K562 (cell line): ENCODE measurements around the gene POMT1. TPM values are rescaled to one million over a fixed set of nuclear protein-coding genes. Genes with fewer than 3 reads are reported as not detected.

Experiments used
- ATAC-seq: fragments of 200-7000 bp; cut with Tn5 transposase; 3 replicates; pipeline ENCODE4 v1.9.1; 2020; ENCODE audit warnings: moderate library complexity
- BruUV-seq: library from RNA; stranded (reverse); fragments of 400-500 nt; replicated peaks from 2 replicates; lab custom pipeline; 2021; lab: Mats Ljungman, UMichigan
- CTCF ChIA-PET: fragments of 300-600 bp; formaldehyde crosslinking; extraction: SDS; loops from one replicate; lab custom pipeline; 2021; ENCODE audit warnings: low intra/inter-chr PET ratio; lab: Yijun Ruan, JAX
- POLR2A ChIA-PET: fragments of 300-600, 350-650 bp; sonication (Branson Sonifier 250); formaldehyde crosslinking; extraction: SDS; loops from one replicate; lab custom pipeline; 2021; ENCODE audit warnings: antibody characterized with exemption, inconsistent platforms; lab: Yijun Ruan, JAX
- DNase-seq, 4 experiments: peaks; one replicate each; pipeline versions ENCODE4 v3.0.0 to v3.0.0-alpha.2; 2011 to 2018; ENCODE audit warnings: low spot score in 3 of 4, mixed read lengths in 3 of 4; ENCODE audit errors: extremely low read depth in 1 of 4
- FAIRE-seq: peaks from 2 replicates; lab custom pipeline; 2011; peaks lifted over from hg19 to GRCh38; lab: Jason Lieb, UNC
- H2AFZ ChIP-seq: 2 replicates; pipeline ENCODE4 v1.6.0; 2011; ENCODE audit warnings: low read depth, low read length, control low read depth, inconsistent platforms
- H3K27ac ChIP-seq: fragments of 200-600 bp; 3 replicates; pipeline ENCODE4 v1.8.0; 2011; ENCODE audit warnings: low read depth, mild to moderate bottlenecking, control low read depth, inconsistent platforms, low read length, moderate library complexity, mixed read lengths; ENCODE audit errors: extremely low read depth
- H3K27me3 ChIP-seq, 2 experiments: fragments of 300-600 bp in 1 of 2; 2 replicates in 1 of 2; 3 replicates in 1 of 2; pipeline versions ENCODE4 v1.6.0 to v1.8.0; 2011; ENCODE audit warnings: inconsistent platforms in 2 of 2, low read length in 2 of 2, mild to moderate bottlenecking in 1 of 2, mixed read lengths in 1 of 2, moderate library complexity in 1 of 2; ENCODE audit not compliant: control insufficient read depth in 2 of 2, insufficient read depth in 2 of 2
- H3K36me3 ChIP-seq: fragments of 300-600 bp; 3 replicates; pipeline ENCODE4 v1.8.0; 2011; ENCODE audit warnings: mild to moderate bottlenecking, low read length, inconsistent platforms; ENCODE audit not compliant: control insufficient read depth, insufficient read depth
- H3K4me1 ChIP-seq, 2 experiments: fragments of 200-600 bp in 1 of 2; replicated peaks in 1 of 2; 2 replicates in 1 of 2; 3 replicates in 1 of 2; pipeline versions ENCODE4 v1.5.1 to v1.8.0; 2011; ENCODE audit warnings: inconsistent platforms in 2 of 2, low read length in 2 of 2, mild to moderate bottlenecking in 1 of 2, mixed read lengths in 1 of 2, moderate library complexity in 1 of 2; ENCODE audit not compliant: control insufficient read depth in 2 of 2, insufficient read depth in 2 of 2
- H3K4me2 ChIP-seq: 2 replicates; pipeline ENCODE4 v1.6.1; 2011; ENCODE audit warnings: low read length, control low read depth, inconsistent platforms, mixed read lengths; ENCODE audit not compliant: insufficient read depth
- H3K4me3 ChIP-seq: fragments of 200-600 bp; sonication (generic), shearing (Covaris generic); 2 replicates; pipeline ENCODE4 v1.5.1; 2016; ENCODE audit warnings: control low read depth, inconsistent platforms
- H3K79me2 ChIP-seq: fragments of 200-600 bp; 3 replicates; pipeline ENCODE4 v1.8.0; 2011; ENCODE audit warnings: low read length, inconsistent platforms; ENCODE audit not compliant: control insufficient read depth, insufficient read depth
- H3K9ac ChIP-seq, 2 experiments: 2 replicates each; pipeline versions ENCODE4 v1.6.0 to v1.6.1; 2011; ENCODE audit warnings: low read depth in 2 of 2, low read length in 2 of 2, control low read depth in 1 of 2, inconsistent platforms in 1 of 2, mild to moderate bottlenecking in 1 of 2, mixed read lengths in 1 of 2; ENCODE audit not compliant: insufficient read depth in 1 of 2
- H3K9me1 ChIP-seq: one replicate; pipeline ENCODE4 v1.6.0; 2011; ENCODE audit warnings: inconsistent platforms, mild to moderate bottlenecking, low read length, moderate library complexity; ENCODE audit not compliant: control insufficient read depth, insufficient read depth
- H3K9me3 ChIP-seq: replicated peaks from 2 replicates; pipeline ENCODE4 v1.5.1; 2011; ENCODE audit warnings: low read depth, low read length, inconsistent platforms; ENCODE audit not compliant: control insufficient read depth, insufficient read depth
- H4K20me1 ChIP-seq: replicated peaks from 2 replicates; pipeline ENCODE4 v1.6.1; 2011; ENCODE audit warnings: low read length, inconsistent platforms, mixed read lengths; ENCODE audit not compliant: control insufficient read depth, insufficient read depth
- CREB3L1 ChIP-seq: fragments of 450-650 bp; IDR thresholded peaks from 2 replicates; pipeline ENCODE4 v1.6.1; 2014; ENCODE audit warnings: low read depth, mild to moderate bottlenecking, moderate library complexity, borderline replicate concordance
- ERF ChIP-seq: fragments of 450-650 bp; formaldehyde crosslinking; IDR thresholded peaks from 2 replicates; pipeline ENCODE4 v1.4.0; 2020; ENCODE audit warnings: mild to moderate bottlenecking, mixed read lengths
- MEIS2 ChIP-seq: fragments of 450-650 bp; IDR thresholded peaks from 2 replicates; pipeline ENCODE4 v1.6.1; 2014; ENCODE audit warnings: mild to moderate bottlenecking; ENCODE audit not compliant: partially characterized antibody
- POLR2G ChIP-seq: fragments of 200-400 bp; formaldehyde crosslinking; IDR thresholded peaks from 2 replicates; pipeline ENCODE4 v1.6.1; 2017; ENCODE audit warnings: low read depth, mild to moderate bottlenecking, antibody characterized with exemption, low read length, moderate library complexity
- ZNF347 ChIP-seq: fragments of 450-650 bp; formaldehyde crosslinking; IDR thresholded peaks from 2 replicates; pipeline ENCODE4 v1.4.0; 2020; ENCODE audit warnings: low read depth, mild to moderate bottlenecking, moderate library complexity
- WGBS: fragments of 100-300 bp; shearing (Covaris generic); methylation state at CpG from one replicate; pipeline ENCODE4 v1.1.6; 2016; ENCODE audit warnings: low coverage, mixed read lengths; ENCODE audit not compliant: insufficient coverage; ENCODE audit errors: missing lambda C conversion rate; 5-methylcytosine and 5-hydroxymethylcytosine counted together
- in situ Hi-C: fragments of 300-500 bp; cut with MboI; formaldehyde crosslinking; loops from 4 replicates; pipeline ENCODE4 v1.15.0; 2018; ENCODE audit warnings: inconsistent platforms, mixed read lengths
- intact Hi-C: fragments of 100-400 bp; cut with micrococcal nuclease; formaldehyde crosslinking; loops from 2 replicates; pipeline ENCODE4 v1.14.2; 2022
- polyA plus RNA-seq, 8 experiments: library from polyadenylated mRNA; depleted of rRNA in 4 of 8; stranded (reverse) in 5 of 8; unstranded in 3 of 8; fragments of >200 nt; fragmentation: Nextera tagmentation in 2 of 8; fragmentation: Illumina TruSeq in 1 of 8; extraction: Ambion mirVana in 2 of 8; extraction: Trizol in 1 of 8; gene quantifications; 2 replicates each; pipeline versions ENCODE4 v1.2.1 to v1.2.3, GENCODE V29; 2011 to 2014; ENCODE audit warnings: inconsistent platforms in 1 of 8, missing spikeins in 1 of 8
- total RNA-seq, 7 experiments: library from RNA; depleted of rRNA in 6 of 7; stranded (reverse); fragments of >200 nt in 6 of 7; fragmentation: Illumina TruSeq in 2 of 7; extraction: Trizol in 2 of 7; gene quantifications; 2 replicates each; pipeline versions ENCODE4 v1.2.1 to v1.2.3, GENCODE V29; 2011 to 2021; ENCODE audit warnings: low replicate concordance in 1 of 7

POMT1 gene
- total and polyA plus RNA-seq, 9 of the 15 experiments (the other 6 are each of a cell fraction or from before 2014, with no cell fraction given): 1.8 to 23.5 (median 14.6) TPM

DNA sequence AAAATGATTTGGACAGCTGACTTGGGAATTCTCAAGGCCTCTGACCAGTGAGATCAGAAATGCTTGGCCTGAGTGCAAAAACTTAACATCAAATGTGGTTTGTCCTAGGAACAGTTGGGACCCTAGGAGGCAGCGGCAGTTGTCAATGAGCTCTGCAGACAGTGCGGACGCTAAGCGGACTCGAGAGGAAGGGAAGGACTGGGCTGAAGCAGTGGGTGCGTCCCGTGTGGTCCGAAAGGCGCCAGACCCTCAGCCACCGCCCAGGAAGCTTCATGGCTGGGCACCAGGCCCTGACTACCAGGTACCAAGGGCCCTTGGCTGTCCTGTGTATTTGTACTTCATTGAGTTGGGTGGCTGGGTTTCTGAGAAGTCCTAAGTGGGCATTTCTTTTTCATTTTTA lies 43.7 kb upstream of the POMT1 start:
- H3K9me3 ChIP-seq: no peaks in the 10 kb centered on the region
- POLR2A ChIA-PET: interaction anchor here (1.6 kb wide), 1 partner anchor 9 kb away, joined by 9 read pairs; no protein-coding TSS in a partner anchor
- TF ChIP-seq MEIS2: no peak
- peak; percentile 45; the same call in 1 of the 2 replicates for TF ChIP-seq POLR2G
- TF ChIP-seq CREB3L1: no peak
- TF ChIP-seq ERF (CRISPR knock-in tag): no peak
- TF ChIP-seq ZNF347 (CRISPR knock-in tag): no peak
- TF ChIP-seq, all 486 proteins: peak for 1
- Histone ChIP-seq H3K4me3 (no peak overlapping the region), H3K36me3 (peaks cover 92% of the 10 kb centered on the region), H3K4me1 (no peaks in the 10 kb centered on the region), H2AFZ (no peak overlapping the region), H3K9ac (no peak overlapping the region), H3K27me3 (no peaks in the 10 kb centered on the region), H3K9me1 (peaks cover under 1% of the 10 kb centered on the region), H4K20me1 (no peaks in the 10 kb centered on the region), H3K27ac (no peak overlapping the region), H3K4me2 (no peak overlapping the region), H3K79me2 (peaks cover 3% of the 10 kb centered on the region; the same call in 1 of the 3 replicates)
- CTCF ChIA-PET: no interaction called here
- DNase-seq (no peak), ATAC-seq (no peak), FAIRE-seq (no peak)
- 97% methylated on average over 10 of the region's 10 CpGs for WGBS
- in situ Hi-C loops: loop anchor here (25.0 kb wide), 1 partner anchor 747 kb away; no protein-coding TSS in a partner anchor
- intact Hi-C loops: no loop called here
- no TSS peak for BruUV-seq
